CD4-positive, alpha-beta T cell treated with Interleukin-17A for 1 hour (primary cell): Measurements from ENCODE around the gene MYCN.
"Not testable (repeated sequence)": the region's sequence is repeated elsewhere in the genome, so short reads cannot be mapped to it uniquely, and the experiment has no call there.

Experiments
- DNase-seq: peaks from one replicate; pipeline ENCODE4 v3.0.0-alpha.2; 2020

MYCN gene

DNA sequence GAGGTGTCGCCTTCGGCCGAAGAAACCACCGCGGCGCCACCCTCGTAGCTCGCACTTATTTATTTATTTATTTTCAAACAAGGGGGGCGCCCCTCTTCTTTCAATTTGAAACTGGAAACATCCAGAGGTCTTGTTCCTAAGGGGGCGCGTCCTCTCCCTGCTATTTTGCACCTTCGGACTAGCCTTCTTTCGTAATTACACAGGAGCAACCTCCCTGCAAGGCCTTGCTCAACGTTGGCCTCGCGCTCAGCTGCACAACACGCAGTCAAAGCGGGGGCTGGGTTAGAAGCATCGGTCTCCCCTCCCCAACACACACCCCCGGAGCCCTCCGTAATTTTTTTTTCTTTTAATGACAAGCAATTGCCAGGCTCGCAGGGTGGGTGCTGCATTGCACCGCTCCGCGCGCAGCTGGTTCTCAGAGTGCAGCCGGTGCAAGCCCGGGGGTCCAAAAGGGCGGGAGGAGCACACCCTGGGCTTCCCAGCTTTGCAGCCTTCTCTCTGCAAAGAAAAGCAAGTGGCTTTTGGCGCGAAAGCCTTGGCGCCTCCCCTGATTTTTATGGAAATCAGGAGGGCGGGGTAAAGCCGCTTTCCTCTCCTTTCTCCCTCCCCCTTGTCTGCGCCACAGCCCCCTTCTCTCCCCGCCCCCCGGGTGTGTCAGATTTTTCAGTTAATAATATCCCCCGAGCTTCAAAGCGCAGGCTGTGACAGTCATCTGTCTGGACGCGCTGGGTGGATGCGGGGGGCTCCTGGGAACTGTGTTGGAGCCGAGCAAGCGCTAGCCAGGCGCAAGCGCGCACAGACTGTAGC, at the start of gene MYCN:
MYCN (plus strand) TSS at position 697 of the 807 bp plus-strand sequence. CDS start 1,515 bp downstream, outside the sequence.
- peak; percentile 7 for DNase-seq

DNA sequence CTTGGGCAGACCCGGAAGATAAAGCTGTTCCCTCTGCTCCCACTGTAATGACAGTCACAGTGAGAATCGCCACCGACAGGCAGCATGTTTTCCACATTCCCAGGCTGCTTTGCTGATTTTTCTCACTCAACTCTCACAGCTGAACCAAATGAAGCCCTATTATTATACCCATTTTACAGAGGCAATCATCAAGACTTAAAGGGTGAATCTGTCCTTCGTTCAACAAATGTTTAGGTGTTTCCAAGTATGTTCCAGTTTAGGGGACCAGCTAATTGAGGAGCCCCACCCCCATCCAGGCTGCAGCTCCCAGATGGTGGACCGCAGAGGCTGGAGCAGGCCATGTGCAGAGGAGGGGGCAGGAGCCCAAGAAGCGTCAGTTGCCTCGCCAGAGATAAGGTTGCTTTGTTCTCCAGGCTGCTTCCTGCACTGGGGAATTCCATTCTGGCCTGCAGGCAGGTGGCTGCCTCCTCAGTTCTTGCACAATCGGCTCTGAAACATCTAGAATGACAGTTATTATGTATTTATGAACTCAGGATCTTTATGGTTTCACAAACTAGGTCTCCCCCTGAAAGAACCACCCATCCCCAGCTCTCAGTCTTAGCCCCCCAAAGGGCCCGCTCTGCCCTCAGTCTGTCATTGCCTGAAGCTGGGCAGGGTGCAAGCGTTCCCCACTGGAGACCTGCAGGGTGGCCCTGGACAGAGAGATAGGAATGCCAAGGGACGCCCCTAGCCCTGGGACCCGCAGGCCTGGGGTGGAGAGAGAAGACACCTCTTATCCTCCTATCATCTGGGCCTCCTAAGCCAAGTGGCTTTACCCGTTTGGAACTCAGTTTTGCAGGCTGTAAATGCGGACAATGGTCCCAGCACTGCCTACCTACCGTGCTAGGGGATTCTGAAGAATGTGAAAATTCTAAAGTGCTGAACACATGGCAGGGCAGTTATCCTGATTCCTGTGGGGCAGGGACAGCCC, 49.1 kb upstream of the MYCN start:
- DNase-seq, result no peak

DNA sequence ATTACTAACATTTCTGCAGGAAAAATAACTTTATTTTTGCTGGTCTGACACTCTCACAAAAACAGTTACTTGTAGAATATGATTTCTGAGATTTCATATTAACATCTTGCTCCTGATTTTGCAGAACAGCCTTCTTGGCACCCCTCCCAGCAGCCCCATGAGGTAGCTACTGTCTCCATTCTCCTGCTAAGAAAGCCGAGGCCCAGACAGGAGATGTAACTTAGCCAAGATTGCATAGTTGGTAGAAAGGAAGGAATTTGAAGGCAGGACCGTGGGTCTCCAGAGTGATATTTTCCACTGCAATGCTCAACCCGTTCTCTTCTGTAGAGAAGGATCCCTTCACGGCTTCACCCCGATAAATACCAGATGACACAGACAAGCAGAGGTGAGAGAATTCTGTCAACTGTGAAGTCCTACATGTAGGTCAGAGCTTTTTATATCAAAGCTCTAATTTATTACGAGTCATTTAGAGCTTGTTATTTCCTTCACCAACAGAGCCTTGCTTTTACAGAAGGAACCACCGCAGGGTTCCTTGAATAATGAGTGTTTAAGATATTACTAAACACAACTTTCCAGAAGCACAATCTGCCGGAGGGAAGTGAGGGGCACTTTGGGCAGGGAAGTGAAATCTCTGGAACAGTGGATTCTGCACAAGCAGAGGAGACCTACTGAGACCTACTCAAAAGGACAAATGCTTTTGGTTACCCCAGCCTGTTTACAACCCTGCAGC, 48.0 kb upstream of the MYCN start:
- no peak for DNase-seq

DNA sequence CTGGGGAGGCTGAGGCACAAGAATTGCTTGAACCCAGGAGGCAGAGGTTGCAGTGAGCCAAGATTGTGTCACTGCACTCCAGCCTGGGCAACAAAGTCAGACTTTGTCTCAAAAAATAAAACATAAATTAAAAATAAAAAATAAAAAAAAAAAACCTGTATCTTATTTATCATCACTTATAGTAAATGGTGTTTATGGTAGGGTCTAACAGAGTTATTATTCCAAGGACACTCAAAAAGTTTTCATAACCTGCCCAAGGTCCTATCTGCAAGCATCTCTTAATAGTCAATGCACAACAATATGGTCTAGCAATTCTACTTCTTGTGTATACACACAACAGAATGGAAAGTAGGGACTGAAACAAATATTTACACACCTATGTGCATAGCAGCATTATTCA, 47.3 kb upstream of the MYCN start:
- DNase-seq, result no peak

DNA sequence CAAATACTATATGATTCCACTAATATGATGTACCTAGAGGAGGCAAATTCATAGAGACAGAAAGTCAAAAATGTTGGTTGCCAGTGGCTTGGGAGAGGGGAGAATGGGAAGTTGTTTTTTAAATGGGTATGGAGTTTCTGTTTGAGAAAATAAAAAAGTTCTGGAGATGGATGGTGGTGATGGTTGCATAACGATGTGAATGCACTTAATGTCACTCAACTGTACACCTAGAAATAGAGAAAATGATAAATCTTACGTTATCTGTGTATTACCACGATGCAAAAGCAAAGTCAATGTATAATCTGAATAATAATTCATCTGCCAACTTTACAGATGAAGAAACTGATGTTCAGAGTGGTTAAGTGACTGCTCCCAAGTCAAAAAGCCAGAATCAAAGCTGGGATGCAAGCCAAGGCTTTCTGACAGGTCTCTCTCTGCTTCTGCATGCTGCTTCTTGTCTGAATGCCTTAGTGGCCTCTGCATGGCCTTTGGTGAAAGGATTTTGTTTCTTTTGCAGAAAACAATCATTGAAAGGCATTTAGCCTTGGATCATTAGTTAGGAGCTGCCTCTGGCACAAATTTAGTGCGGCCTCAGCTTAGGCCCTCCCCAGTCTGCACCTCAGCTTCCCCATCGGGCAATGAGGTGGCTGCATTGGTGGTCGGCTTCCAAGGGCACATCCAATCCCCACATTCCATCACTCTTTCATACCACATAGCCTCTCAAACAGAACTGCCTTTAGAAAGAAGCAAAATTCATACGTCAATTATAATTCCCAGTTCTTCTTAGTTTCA, 46.5 kb upstream of the MYCN start:
- no peak for DNase-seq

DNA sequence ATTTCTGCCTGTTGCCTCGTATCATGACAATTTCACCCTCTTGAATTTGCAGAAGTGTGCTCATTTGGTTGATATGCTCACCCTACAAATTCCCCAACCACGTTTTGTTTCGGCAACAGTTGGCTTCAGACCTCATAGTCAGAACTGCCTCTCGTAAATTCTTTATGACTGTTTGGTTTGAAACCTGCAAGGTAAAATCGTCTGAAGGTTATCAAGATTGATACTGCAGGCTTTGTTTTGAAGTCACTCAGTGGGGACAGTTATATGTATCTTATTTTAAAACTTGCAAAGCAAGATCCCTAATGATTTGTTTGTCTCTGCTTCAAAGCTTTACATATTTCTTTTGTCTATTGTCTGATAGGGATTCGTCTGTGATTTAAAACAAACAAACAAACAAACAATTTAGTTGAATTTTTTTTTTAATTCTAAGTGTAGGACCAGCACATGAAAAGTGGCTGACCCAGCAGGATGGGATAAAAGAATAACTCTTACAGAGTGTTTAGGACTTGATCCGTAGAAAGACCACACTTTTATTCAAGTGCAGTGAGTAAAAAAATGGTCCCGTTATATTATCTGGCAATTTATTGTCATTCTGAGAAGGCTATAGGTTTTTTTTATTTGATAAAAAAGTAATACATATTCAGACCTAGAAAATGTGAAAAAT, 45.7 kb upstream of the MYCN start:
- DNase-seq, result no peak

DNA sequence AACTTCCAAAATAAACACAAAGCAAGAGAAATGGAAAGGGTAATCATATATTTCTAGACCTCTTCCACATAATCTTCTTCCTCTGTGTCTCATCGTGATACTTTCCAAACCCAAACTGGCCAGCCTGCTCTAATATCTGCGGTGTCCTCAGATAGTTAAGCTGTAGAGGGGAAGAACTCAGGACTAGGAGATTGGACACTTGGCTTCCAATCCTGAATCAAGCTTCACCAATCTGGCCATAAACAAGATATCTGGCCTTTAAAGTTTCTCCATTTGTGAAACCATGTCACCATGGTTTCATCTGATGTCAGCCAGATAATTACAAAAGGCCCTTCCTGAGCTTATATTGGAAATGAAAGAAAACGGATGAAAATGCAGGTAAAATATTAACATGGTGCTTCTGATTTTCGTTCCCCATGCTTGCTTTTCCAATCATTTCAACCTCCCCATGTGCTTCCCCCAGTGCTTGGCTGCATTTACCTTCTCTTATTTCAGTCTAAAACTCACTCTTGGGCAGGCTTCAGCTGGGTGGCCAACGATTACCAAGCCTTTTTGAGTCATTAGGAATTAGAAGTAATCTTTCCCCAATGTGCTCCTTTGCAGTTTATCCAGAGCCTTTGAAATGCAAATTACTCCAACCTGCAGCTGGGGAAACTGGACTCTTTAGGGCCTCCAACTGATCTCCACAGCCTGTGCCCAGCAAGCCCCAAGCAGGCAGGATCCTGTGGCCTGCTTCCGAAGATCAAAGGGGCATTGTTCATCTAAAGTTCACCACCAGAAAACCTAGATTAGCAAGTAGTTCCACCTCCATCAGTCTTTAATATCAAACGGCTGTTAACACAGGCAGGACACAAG, 44.5 kb upstream of the MYCN start:
- no peak for DNase-seq

DNA sequence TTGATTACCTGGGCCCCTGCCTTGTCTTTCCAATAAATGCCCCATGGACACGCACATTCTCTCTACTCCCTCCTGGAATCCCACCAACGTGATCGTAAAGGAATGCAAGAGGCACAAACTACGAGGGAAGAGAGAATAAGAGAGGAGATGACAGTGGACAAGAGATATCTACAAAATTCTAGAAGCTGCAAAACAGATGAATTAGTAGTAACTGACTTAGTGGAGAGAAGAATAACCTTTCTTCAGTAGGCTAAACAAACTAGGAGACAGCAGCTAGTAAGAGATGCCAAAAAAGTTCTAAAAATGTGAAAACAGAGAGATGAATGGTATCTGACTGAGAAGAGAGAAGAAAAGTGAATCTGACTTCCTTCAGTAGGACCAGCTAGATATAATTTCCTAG, 43.5 kb upstream of the MYCN start:
- no peak for DNase-seq

DNA sequence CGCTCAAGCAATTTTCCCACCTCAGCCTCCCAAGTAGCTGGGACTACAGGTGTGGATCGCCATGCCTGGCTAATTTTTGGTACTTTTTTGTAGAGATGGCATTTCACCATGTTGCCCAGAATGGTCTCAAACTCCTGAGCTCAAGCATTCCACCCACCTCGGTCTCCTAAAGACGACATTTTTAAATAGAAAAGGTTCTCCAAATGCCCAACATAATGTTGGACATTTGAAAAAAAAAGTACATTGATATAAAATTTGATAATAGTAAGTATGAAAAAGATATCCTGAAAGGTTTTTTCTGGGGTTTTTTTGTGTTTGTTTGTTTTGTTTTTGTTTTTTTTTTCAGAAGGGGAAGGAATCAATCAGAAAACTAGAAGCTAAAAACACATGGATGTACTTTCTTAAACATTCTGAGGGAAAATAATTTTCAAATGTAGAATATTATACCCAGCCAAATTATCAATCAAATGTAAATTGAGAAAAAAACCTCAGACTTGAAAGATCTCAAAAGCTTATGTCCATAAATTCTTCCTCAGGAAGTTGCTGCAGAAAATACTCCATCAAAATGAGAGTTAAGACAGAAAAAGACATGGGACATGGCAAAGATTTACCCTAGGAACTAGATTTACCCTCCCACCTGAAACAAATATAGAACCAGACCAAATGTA, 42.8 kb upstream of the MYCN start:
- no peak for DNase-seq

DNA sequence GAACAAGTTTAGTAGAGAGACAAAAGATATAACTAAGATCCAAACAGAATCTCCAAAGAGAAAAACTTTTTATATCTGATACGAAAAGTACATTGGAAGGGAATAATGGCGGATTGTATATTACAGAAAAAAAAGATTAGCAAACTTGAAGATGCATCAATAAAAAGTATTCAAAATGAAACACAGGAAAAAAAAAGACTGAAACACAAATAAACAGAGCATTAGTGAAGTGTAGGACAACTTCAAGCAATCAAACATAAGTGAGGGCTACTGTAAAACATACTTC, 41.1 kb upstream of the MYCN start:
- DNase-seq, result no peak

DNA sequence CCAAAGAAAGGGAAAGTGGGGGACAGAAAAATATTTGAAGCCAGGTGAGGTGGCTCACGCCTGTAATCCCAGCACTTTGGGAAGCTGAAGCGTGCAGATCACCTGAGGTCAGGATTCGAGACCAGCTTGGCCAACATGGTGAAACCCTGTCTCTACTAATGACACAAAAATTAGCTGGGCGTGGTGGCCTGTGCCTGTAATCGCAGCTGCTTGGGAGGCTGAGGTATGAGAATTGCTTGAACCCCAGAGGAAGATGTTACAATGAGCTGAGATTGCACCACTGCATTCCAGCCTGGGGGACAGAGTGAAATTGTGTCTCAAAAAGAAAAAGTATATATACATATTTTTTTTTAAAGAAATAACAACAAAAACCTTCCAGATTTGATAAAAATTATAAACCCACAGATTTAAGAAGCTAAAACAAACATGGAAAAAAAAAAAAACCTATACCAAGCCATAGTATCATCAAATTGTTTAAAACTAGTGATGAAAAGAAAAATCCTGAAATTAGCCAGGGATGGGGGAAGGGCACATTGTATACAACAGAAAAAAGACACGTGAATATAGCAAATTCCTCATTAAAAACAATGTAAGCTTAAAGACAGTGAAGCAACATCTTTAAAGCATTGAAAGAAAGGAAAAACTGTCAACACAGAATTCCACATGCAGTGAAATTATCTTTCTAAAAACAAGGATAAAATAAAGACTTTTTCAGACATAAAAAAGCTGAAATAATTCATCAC, 40.4 kb upstream of the MYCN start:
- no peak for DNase-seq

DNA sequence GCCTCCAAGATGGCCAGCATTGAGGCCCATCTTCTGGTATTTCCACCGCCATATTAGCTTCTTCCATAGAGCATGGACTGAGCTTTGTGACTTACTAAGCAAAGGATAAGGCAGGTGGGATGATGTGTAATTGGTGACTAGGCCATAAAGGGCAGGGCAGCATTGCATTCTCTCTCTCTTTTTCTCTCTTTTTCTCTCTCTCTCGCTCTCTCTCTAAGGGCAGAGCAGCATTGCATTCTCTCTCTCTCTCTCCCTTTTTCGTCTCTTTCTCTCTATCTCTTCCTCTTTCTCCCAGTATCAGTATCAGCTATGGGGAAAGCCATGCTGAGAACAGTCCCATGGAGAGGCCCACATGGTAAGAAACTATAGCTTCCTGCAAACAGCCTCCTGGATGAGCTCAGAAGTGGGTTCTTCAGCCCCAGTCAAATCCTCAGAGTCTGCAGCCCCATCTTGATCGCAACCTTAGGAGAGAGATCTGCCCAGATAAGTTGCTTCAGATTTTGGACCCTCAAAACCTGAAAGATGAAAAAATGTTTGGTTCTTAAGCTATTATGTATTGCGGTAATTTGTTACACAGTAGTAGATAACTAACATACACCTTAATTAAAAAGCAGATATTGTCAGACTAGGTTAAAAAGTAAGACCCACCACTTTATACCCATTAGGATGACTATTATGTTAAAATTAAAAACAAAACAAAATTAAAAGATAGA, 39.1 kb upstream of the MYCN start:
- DNase-seq, result no peak

DNA sequence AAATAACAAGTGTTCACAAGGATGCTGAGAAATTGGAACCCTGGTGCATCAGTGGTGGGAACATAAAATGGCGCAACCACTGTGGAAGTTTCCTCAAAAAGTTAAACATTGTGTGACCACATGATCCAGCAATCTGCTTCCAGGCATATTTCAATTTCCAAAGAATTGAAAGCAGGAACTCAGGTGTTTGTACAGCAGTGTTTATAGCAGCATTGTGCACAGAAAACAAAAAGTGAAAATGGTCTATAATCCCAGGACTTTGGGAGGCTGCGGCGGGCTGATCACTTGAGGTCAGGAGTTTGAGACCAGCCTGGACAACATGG, 38.6 kb upstream of the MYCN start:
- DNase-seq, result no peak

DNA sequence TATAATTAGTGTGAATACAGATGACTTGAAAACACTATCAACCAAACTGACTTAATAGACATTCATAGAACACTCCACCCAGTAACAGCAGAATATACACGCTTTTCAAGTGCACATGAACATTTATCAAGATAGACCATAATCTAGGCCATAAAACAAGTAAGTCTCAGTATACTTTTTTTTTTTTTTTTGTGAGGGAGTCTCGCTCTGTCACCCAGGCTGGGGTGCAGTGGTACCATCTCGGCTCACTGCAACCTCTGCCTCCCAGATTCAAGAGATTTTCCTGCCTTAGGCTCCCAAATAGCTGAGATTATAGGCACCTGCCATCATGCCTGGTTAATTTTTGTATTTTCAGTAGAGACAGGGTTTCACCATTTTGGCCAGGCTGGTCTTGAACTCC, 36.4 kb upstream of the MYCN start:
- not testable (repeated sequence) for DNase-seq

DNA sequence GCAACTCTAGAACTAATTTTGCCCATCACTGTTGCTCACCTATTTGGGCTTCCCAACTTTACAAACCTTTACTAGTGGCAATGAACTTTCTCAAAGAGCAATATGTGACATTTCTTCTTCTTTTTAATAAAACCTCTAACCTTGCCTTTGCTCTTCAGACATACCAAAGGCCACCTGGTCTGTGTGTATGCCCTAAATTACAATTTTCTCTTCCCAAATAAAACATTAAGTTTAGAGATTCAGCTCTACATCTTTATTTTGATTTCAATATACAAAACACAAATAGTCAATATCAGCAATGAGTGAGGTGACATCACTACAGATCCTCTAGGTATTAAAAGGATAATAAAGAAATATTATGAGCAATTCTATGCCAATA, 35.1 kb upstream of the MYCN start:
- no peak for DNase-seq

DNA sequence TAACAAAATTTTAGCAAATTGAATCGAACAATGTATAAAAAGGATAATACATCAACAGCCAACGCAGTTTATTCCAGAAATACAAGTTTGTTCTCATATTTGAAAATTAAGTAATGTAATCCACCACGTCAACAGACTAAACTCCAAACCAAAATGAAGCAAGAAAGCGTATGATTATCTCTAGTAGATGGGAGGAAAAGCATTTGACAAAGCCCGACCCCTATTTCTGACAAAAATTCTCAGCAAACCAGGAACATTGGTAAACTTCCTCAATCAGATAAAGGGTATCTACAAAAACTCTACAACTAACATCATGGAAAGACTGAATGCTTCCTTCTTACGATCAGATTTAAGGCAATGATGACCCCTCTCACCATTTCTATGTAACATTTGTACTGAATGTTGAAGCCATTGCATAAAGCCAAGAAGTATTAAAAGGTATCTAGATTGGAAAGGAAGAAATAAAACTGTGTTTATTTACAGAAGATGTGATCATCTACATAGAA, 34.3 kb upstream of the MYCN start:
- DNase-seq, result no peak

DNA sequence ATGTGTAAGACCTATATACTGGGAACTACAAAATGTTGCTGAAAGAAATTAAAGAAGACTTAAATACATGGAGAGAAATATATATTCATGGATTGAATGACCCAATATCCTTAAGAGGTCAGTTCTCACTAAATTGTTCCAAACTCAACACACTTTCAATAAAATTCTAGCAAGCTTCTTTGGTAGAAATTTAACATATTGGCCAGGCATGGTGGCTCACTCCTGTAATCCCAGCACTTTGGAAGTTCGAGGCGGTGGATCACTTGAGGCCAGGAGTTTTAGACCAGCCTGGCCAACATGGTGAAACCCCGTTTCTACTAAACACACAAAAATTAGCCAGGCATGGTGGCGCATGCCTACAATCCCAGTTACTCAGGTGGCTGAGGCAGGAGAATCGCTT, 33.6 kb upstream of the MYCN start:
- DNase-seq, result no peak

DNA sequence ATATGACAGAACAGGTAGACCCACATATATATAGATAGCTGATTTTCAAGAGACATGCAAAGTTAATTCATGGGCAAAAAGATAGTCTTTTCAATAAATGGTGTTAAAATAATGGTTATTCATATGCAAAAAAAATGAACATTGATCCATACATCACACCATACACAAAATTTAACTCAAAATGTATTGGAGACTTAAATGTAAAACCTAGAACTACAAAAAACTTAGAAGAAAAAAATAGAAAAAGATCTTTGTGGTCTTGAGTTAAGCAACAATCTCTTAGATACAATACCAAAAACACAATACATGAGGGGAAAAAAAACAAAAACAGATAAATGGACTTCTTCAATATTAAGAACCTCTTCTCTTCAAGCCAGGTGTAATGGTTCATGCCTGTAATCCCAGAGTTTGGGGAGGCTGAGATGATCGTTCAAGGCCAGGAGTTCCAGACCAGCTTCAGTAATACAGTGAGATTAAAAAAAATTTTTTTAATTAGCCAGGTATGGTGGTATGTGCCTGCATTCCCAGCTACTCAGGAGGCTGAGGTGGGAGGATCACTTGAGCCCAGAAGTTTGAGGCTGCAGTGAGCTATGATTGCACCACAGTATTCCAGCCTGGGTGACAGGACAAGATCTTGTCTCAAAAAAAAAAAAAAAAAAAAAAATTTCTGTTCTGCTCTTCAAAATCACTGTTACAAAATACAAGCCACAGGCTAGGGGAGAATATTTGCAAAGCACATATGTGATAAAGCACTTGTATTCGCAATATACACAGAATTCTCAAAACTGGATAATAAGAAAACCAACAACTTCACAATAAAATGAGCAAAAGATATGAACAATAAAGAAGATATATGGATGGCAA, 32.7 kb upstream of the MYCN start:
- DNase-seq, result no peak
